OCI-LY3 (cell line): Measurements from ENCODE around the gene DEGS2.

Experiments used
- CTCF ChIP-seq: fragments of 200-600, 300-600 bp; sonication (generic); IDR thresholded peaks from 2 replicates; pipeline ENCODE4 v1.5.1; 2014; ENCODE audit warnings: antibody characterized with exemption, low read length, low read depth
- EZH2phosphoT487 ChIP-seq: fragments of 200-600 bp; shearing (Covaris generic); IDR thresholded peaks from 2 replicates; pipeline ENCODE4 v1.6.1; 2018; ENCODE audit warnings: antibody characterized with exemption, mixed run types, low read depth

- TF ChIP-seq CTCF = no peak
- TF ChIP-seq EZH2phosphoT487 = no peak
These were observed 15.5 kb downstream of the DEGS2 start for GRCh38 chr14:100143934-100144333.
